Caco-2 (cell line): Measurements from ENCODE around the gene FMNL3. TPM values are rescaled to one million over a fixed set of nuclear protein-coding genes. Genes with fewer than 3 reads are reported as not detected.

Source experiments
- BruUV-seq: library from RNA; stranded (reverse); fragments of 400-500 nt; replicated peaks from 2 replicates; lab custom pipeline; 2021; lab: Mats Ljungman, UMichigan
- CTCF ChIA-PET: fragments of 300-600 bp; sonication (Branson Sonifier 250); formaldehyde crosslinking; loops from one replicate; lab custom pipeline; 2022; ENCODE audit warnings: antibody characterized with exemption; lab: Charles Lee
- POLR2A ChIA-PET: fragments of 300-600 bp; sonication (Branson Sonifier 250); formaldehyde crosslinking; loops from one replicate; lab custom pipeline; 2022; ENCODE audit warnings: antibody characterized with exemption; lab: Charles Lee
- DNase-seq, 2 experiments: peaks; one replicate each; pipeline versions ENCODE4 v3.0.0 to v3.0.0-alpha.2; 2020 to 2022
- H3K27me3 ChIP-seq: replicated peaks from 2 replicates; pipeline ENCODE4 v1.6.0; 2011; ENCODE audit warnings: low read length; ENCODE audit not compliant: control insufficient read depth, insufficient read depth
- H3K36me3 ChIP-seq: 2 replicates; pipeline ENCODE4 v1.5.1; 2011; ENCODE audit warnings: low read length; ENCODE audit not compliant: control insufficient read depth, insufficient read depth
- H3K4me1 ChIP-seq: fragments of 250-450 bp; sonication (Bioruptor Pico); 2 replicates; pipeline ENCODE4 v1.5.1; 2020; ENCODE audit warnings: mild to moderate bottlenecking
- H3K4me3 ChIP-seq: 2 replicates; pipeline ENCODE4 v1.5.1; 2011; ENCODE audit warnings: low read depth, mild to moderate bottlenecking, control low read depth, low read length
- H3K9me3 ChIP-seq: fragments of 250-450 bp; sonication (Bioruptor Pico); 2 replicates; pipeline ENCODE4 v1.5.1; 2020; ENCODE audit warnings: mild to moderate bottlenecking, moderate library complexity
- H3K27ac Mint-ChIP-seq: one replicate; pipeline ENCODE4 v1.8.0; 2022; ENCODE audit warnings: mixed read lengths; ENCODE audit not compliant: unreplicated experiment
- H3K27me3 Mint-ChIP-seq: one replicate; pipeline ENCODE4 v1.8.0; 2022; ENCODE audit warnings: mixed read lengths; ENCODE audit not compliant: insufficient read depth, unreplicated experiment
- H3K36me3 Mint-ChIP-seq: one replicate; pipeline ENCODE4 v1.8.0; 2022; ENCODE audit warnings: mild to moderate bottlenecking, mixed read lengths; ENCODE audit not compliant: insufficient read depth, unreplicated experiment
- H3K4me1 Mint-ChIP-seq: one replicate; pipeline ENCODE4 v1.8.0; 2022; ENCODE audit warnings: low read depth, mixed read lengths; ENCODE audit not compliant: unreplicated experiment
- H3K4me3 Mint-ChIP-seq: one replicate; pipeline ENCODE4 v1.8.0; 2022; ENCODE audit warnings: mild to moderate bottlenecking, moderate library complexity, mixed read lengths; ENCODE audit not compliant: unreplicated experiment
- H3K9me3 Mint-ChIP-seq: one replicate; pipeline ENCODE4 v1.8.0; 2022; ENCODE audit warnings: mixed read lengths; ENCODE audit not compliant: unreplicated experiment
- CTCF ChIP-seq, 2 experiments: fragments of 200-600 bp in 1 of 2; IDR thresholded peaks; 1 replicate in 1 of 2; 2 replicates in 1 of 2; pipeline versions ENCODE4 v1.5.1 to v1.8.0; 2011 to 2022; ENCODE audit warnings: antibody characterized with exemption in 1 of 2, control low read depth in 1 of 2, inconsistent platforms in 1 of 2, low read depth in 1 of 2, low read length in 1 of 2, mild to moderate bottlenecking in 1 of 2, moderate library complexity in 1 of 2; ENCODE audit not compliant: insufficient read depth in 1 of 2, severe bottlenecking in 1 of 2, unreplicated experiment in 1 of 2
- intact Hi-C: fragments of 100-400 bp; cut with micrococcal nuclease; formaldehyde crosslinking; loops from one replicate; pipeline ENCODE4 v1.10.0; 2022; ENCODE audit not compliant: unreplicated experiment
- total RNA-seq: library from RNA; stranded (reverse); gene quantifications from 2 replicates; pipeline ENCODE4 v1.2.3, GENCODE V29; 2022

Gene FMNL3
- total RNA-seq, 1 experiment from 2014 or later: 10.7 TPM

DNA sequence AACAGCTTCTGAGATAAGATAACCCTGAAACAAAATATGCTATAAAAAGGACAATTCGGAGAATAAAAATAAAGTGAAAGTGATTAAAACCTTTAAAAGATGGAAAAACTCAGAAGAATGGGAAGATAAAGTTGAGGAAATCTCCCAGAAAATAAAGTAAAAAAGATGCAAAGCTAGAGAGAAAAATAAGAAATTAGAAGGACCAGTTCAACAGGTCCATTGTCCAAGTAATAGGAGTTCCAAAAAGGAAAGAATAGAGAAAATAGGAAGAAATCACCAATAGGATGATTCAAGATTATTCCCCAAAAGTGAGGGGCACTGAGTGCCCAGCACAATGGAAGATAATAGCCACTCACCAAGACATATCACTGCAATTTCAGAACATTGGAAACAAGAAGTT lies 88.6 kb downstream of the FMNL3 start:
- Histone ChIP-seq H3K9me3 (peaks cover 4% of the 10 kb centered on the region; the same call in 1 of the 2 replicates), H3K27me3 (no peaks in the 10 kb centered on the region), H3K4me3 (no peak overlapping the region), H3K4me1 (peaks cover 47% of the 10 kb centered on the region), H3K36me3 (no peaks in the 10 kb centered on the region)
- Mint-ChIP-seq H3K27me3 (no peaks in the 10 kb centered on the region), H3K4me1 (peaks cover 38% of the 10 kb centered on the region), H3K4me3 (peak overlapping the region; percentile 33), H3K9me3 (no peaks in the 10 kb centered on the region), H3K27ac (peak overlapping the region; percentile 58), H3K36me3 (peaks cover 7% of the 10 kb centered on the region)
- ChIA-PET POLR2A (interaction anchor here (0.8 to 2.4 kb wide), 2 partner anchors 123 to 253 kb away, joined by 4 to 13 read pairs; partner anchors contain the start of gene TMBIM6), CTCF (interaction anchor here (0.8 to 2.4 kb wide), 3 partner anchors 11 to 65 kb away, joined by 3 to 20 read pairs (median 3); no protein-coding TSS in a partner anchor)
- no peak for DNase-seq
- intact Hi-C loops: no loop called here
- BruUV-seq: no TSS peak
- no peak for TF ChIP-seq CTCF (IDR thresholded peaks at IDR 0.05; ENCODE audit: insufficient read depth in 1 of 2, low read depth in 1 of 2, low read length in 1 of 2, severe bottlenecking in 1 of 2, unreplicated experiment in 1 of 2)

- Mint-ChIP-seq H3K27ac (no peak overlapping the region), H3K4me3 (no peak overlapping the region), H3K4me1 (peaks cover 51% of the 10 kb centered on the region), H3K9me3 (no peaks in the 10 kb centered on the region), H3K36me3 (peaks cover 7% of the 10 kb centered on the region), H3K27me3 (no peaks in the 10 kb centered on the region)
- intact Hi-C loops: no loop called here
- ChIA-PET CTCF (no interaction called here), POLR2A (no interaction called here)
- H3K9me3 ChIP-seq: peaks cover 4% of the 10 kb centered on the region; the same call in 1 of the 2 replicates
- BruUV-seq: no TSS peak
- H3K36me3 ChIP-seq: no peaks in the 10 kb centered on the region
- H3K4me3 ChIP-seq: no peak overlapping the region
- TF ChIP-seq CTCF (IDR thresholded peaks at IDR 0.05; ENCODE audit: insufficient read depth in 1 of 2, low read depth in 1 of 2, low read length in 1 of 2, severe bottlenecking in 1 of 2, unreplicated experiment in 1 of 2): no peak
- DNase-seq: no peak
- peaks cover 60% of the 10 kb centered on the region for H3K4me1 ChIP-seq
- no peaks in the 10 kb centered on the region for H3K27me3 ChIP-seq
Measured at GRCh38 chr12:49616533-49617219, 90.5 kb downstream of the FMNL3 start.

GRCh38 chr12:49615725-49616124 lies 91.5 kb downstream of the FMNL3 start:
- Mint-ChIP-seq H3K4me3 (no peak overlapping the region), H3K27ac (no peak overlapping the region), H3K36me3 (peaks cover 7% of the 10 kb centered on the region), H3K27me3 (no peaks in the 10 kb centered on the region), H3K9me3 (no peaks in the 10 kb centered on the region), H3K4me1 (peaks cover 43% of the 10 kb centered on the region)
- H3K4me1 ChIP-seq: peaks cover 51% of the 10 kb centered on the region
- no peaks in the 10 kb centered on the region for H3K27me3 ChIP-seq
- no peaks in the 10 kb centered on the region for H3K36me3 ChIP-seq
- intact Hi-C loops: no loop called here
- CTCF ChIA-PET: no interaction called here
- DNase-seq: no peak
- POLR2A ChIA-PET: no interaction called here
- H3K4me3 ChIP-seq: no peak overlapping the region
- TF ChIP-seq CTCF (IDR thresholded peaks at IDR 0.05; ENCODE audit: insufficient read depth in 1 of 2, low read depth in 1 of 2, low read length in 1 of 2, severe bottlenecking in 1 of 2, unreplicated experiment in 1 of 2): no peak
- no TSS peak for BruUV-seq
- H3K9me3 ChIP-seq: peaks cover 9% of the 10 kb centered on the region
